Stimulated activated effector memory CD8-positive, alpha-beta T cell treated with anti-CD3 and anti-CD28 coated beads, Interleukin-12 subunit alpha, Interleukin-12 subunit beta, amount 100 ng/mL, for 72 hours (primary cell): ENCODE data around the gene YWHAG.
"Not testable (repeated sequence)": the region's sequence is repeated elsewhere in the genome, so short reads cannot be mapped to it uniquely, and the experiment has no call there.

Experiments used
- ATAC-seq: fragments of 150-1000 bp; cut with Tn5 transposase; 2 replicates; pipeline ENCODE4 v1.10.0; 2021
- DNase-seq, 2 donors: peaks; one replicate each; pipeline ENCODE4 v3.0.0; 2021 to 2022; ENCODE audit warnings: low spot score in 2 of 2
- H3K27ac Mint-ChIP-seq: one replicate; pipeline ENCODE4 v1.8.0; 2022; ENCODE audit warnings: mild to moderate bottlenecking, mixed read lengths
- H3K36me3 Mint-ChIP-seq: one replicate; pipeline ENCODE4 v1.8.0; 2022; ENCODE audit warnings: mild to moderate bottlenecking, mixed read lengths
- H3K4me1 Mint-ChIP-seq: one replicate; pipeline ENCODE4 v1.8.0; 2022; ENCODE audit warnings: mixed read lengths
- H3K4me3 Mint-ChIP-seq: one replicate; pipeline ENCODE4 v1.8.0; 2022; ENCODE audit warnings: mild to moderate bottlenecking, mixed read lengths
- H3K9me3 Mint-ChIP-seq: one replicate; pipeline ENCODE4 v1.8.0; 2022; ENCODE audit warnings: mixed read lengths

Gene YWHAG

GRCh38 chr7:76390092-76390491 lies 31.3 kb upstream of the YWHAG start:
- no peak overlapping the region for H3K4me3 Mint-ChIP-seq
- H3K4me1 Mint-ChIP-seq, result peaks cover 8% of the 10 kb centered on the region
- no peak for DNase-seq
- peaks cover 6% of the 10 kb centered on the region for H3K36me3 Mint-ChIP-seq
- ATAC-seq, result no peak
- no peak overlapping the region for H3K27ac Mint-ChIP-seq
- H3K9me3 Mint-ChIP-seq, result no peaks in the 10 kb centered on the region

- H3K4me1 Mint-ChIP-seq, DNase-seq, H3K36me3 Mint-ChIP-seq, ATAC-seq, H3K9me3 Mint-ChIP-seq, H3K4me3 Mint-ChIP-seq: not testable (repeated sequence)
- H3K27ac Mint-ChIP-seq, result peak overlapping the region; percentile 45
Measured at GRCh38 chr7:76387789-76388188, 29.0 kb upstream of the YWHAG start.

- H3K36me3 Mint-ChIP-seq, result no peaks in the 10 kb centered on the region
- H3K27ac Mint-ChIP-seq, result no peak overlapping the region
- H3K9me3 Mint-ChIP-seq, result no peaks in the 10 kb centered on the region
- no peak overlapping the region for H3K4me3 Mint-ChIP-seq
- H3K4me1 Mint-ChIP-seq, result no peaks in the 10 kb centered on the region
- ATAC-seq, result no peak
- no peak for DNase-seq
Measured at GRCh38 chr7:76386691-76387260, 28.0 kb upstream of the YWHAG start.

- ATAC-seq (no peak), DNase-seq (no peak)
- no peaks in the 10 kb centered on the region for H3K9me3 Mint-ChIP-seq
- H3K27ac Mint-ChIP-seq, result no peak overlapping the region
- no peak overlapping the region for H3K4me3 Mint-ChIP-seq
- H3K36me3 Mint-ChIP-seq, result no peaks in the 10 kb centered on the region
- no peaks in the 10 kb centered on the region for H3K4me1 Mint-ChIP-seq
Measured at GRCh38 chr7:76383089-76383944, 24.5 kb upstream of the YWHAG start.

- no peak for DNase-seq
- H3K36me3 Mint-ChIP-seq, result no peaks in the 10 kb centered on the region
- no peaks in the 10 kb centered on the region for H3K4me1 Mint-ChIP-seq
- H3K27ac Mint-ChIP-seq, result no peak overlapping the region
- H3K4me3 Mint-ChIP-seq, result no peak overlapping the region
- H3K9me3 Mint-ChIP-seq, result no peaks in the 10 kb centered on the region
- no peak for ATAC-seq
Measured at GRCh38 chr7:76381814-76382213, 23.0 kb upstream of the YWHAG start.

- Mint-ChIP-seq H3K9me3 (no peaks in the 10 kb centered on the region), H3K4me1 (no peaks in the 10 kb centered on the region), H3K4me3 (peak overlapping the region; percentile 52), H3K27ac (no peak overlapping the region), H3K36me3 (no peaks in the 10 kb centered on the region)
- DNase-seq (no peak), ATAC-seq (no peak)
Measured at GRCh38 chr7:76380623-76380966, 21.8 kb upstream of the YWHAG start.

GRCh38 chr7:76377186-76377918 lies 18.6 kb upstream of the YWHAG start:
- no peak overlapping the region for H3K27ac Mint-ChIP-seq
- no peak overlapping the region for H3K4me3 Mint-ChIP-seq
- no peaks in the 10 kb centered on the region for H3K36me3 Mint-ChIP-seq
- no peaks in the 10 kb centered on the region for H3K4me1 Mint-ChIP-seq
- DNase-seq (no peak), ATAC-seq (no peak)
- H3K9me3 Mint-ChIP-seq, result no peaks in the 10 kb centered on the region

- ATAC-seq, result no peak
Measured at GRCh38 chr7:76375251-76375650, 16.5 kb upstream of the YWHAG start.

GRCh38 chr7:76372984-76373833 lies 14.4 kb upstream of the YWHAG start:
- Mint-ChIP-seq H3K4me3 (no peak overlapping the region), H3K36me3 (no peaks in the 10 kb centered on the region), H3K27ac (no peak overlapping the region), H3K9me3 (no peaks in the 10 kb centered on the region), H3K4me1 (no peaks in the 10 kb centered on the region)
- ATAC-seq, result no peak
- no peak for DNase-seq

More at GRCh38 chr7:76375251-76375650, 16.5 kb upstream of the YWHAG start:
- no peaks in the 10 kb centered on the region for H3K36me3 Mint-ChIP-seq
- no peak overlapping the region for H3K27ac Mint-ChIP-seq
- DNase-seq, result no peak
- H3K4me3 Mint-ChIP-seq, result no peak overlapping the region
- no peaks in the 10 kb centered on the region for H3K4me1 Mint-ChIP-seq
- H3K9me3 Mint-ChIP-seq, result no peaks in the 10 kb centered on the region

- H3K27ac Mint-ChIP-seq, result no peak overlapping the region
- no peak for ATAC-seq
- no peaks in the 10 kb centered on the region for H3K36me3 Mint-ChIP-seq
- no peaks in the 10 kb centered on the region for H3K9me3 Mint-ChIP-seq
- H3K4me1 Mint-ChIP-seq, result no peaks in the 10 kb centered on the region
- no peak overlapping the region for H3K4me3 Mint-ChIP-seq
- DNase-seq, result no peak
Measured at GRCh38 chr7:76371396-76371795, 12.6 kb upstream of the YWHAG start.

GRCh38 chr7:76369018-76369417 lies 10.2 kb upstream of the YWHAG start:
- Mint-ChIP-seq H3K36me3 (no peaks in the 10 kb centered on the region), H3K4me1 (peaks cover 10% of the 10 kb centered on the region), H3K9me3 (no peaks in the 10 kb centered on the region), H3K27ac (no peak overlapping the region), H3K4me3 (no peak overlapping the region)
- DNase-seq, result no peak
- ATAC-seq, result no peak

- H3K27ac Mint-ChIP-seq, result no peak overlapping the region
- ATAC-seq (no peak), DNase-seq (no peak)
- no peaks in the 10 kb centered on the region for H3K9me3 Mint-ChIP-seq
- no peaks in the 10 kb centered on the region for H3K36me3 Mint-ChIP-seq
- peaks cover 13% of the 10 kb centered on the region for H3K4me1 Mint-ChIP-seq
- H3K4me3 Mint-ChIP-seq, result no peak overlapping the region
Measured at GRCh38 chr7:76368190-76368589, 9.4 kb upstream of the YWHAG start.

- ATAC-seq (no peak), DNase-seq (no peak)
- Mint-ChIP-seq H3K27ac (peak overlapping the region; percentile 63), H3K36me3 (peaks cover 5% of the 10 kb centered on the region), H3K9me3 (no peaks in the 10 kb centered on the region), H3K4me3 (peak overlapping the region; percentile 46), H3K4me1 (peaks cover 21% of the 10 kb centered on the region)
Measured at GRCh38 chr7:76364198-76364584, 5.4 kb upstream of the YWHAG start.

- not testable (repeated sequence) for ATAC-seq, H3K36me3 Mint-ChIP-seq, H3K4me3 Mint-ChIP-seq, DNase-seq, H3K9me3 Mint-ChIP-seq
- Mint-ChIP-seq H3K4me1 (peaks cover 21% of the 10 kb centered on the region), H3K27ac (peak overlapping the region; percentile 63)
Measured at GRCh38 chr7:76363754-76364153, 5.0 kb upstream of the YWHAG start.

GRCh38 chr7:76359978-76360638 lies 1.3 kb upstream of the YWHAG start:
- ATAC-seq (no peak), DNase-seq (no peak)
- Mint-ChIP-seq H3K9me3 (no peaks in the 10 kb centered on the region), H3K4me1 (peaks cover 45% of the 10 kb centered on the region), H3K27ac (peak overlapping the region; percentile 99), H3K36me3 (peaks cover 43% of the 10 kb centered on the region), H3K4me3 (peak overlapping the region; percentile 91)
